ENCODE data around the gene CCDC192. TPM values are rescaled to one million over a fixed set of nuclear protein-coding genes. Genes with fewer than 3 reads are reported as not detected.

CCDC192 gene
- total RNA-seq, 1 experiment from 2014 or later, result 0.52 TPM

- TF ChIP-seq STAT6 (CRISPR knock-in tag; conservative IDR thresholded peaks at IDR 0.05; ENCODE audit: low read depth) (no peak), KAT7 (CRISPR knock-in tag; IDR thresholded peaks at IDR 0.05; ENCODE audit: borderline replicate concordance) (no peak), ZBTB21 (CRISPR knock-in tag; IDR thresholded peaks at IDR 0.05; ENCODE audit: borderline replicate concordance) (no peak), ZNF232 (CRISPR knock-in tag; IDR thresholded peaks at IDR 0.05) (no peak), AR (CRISPR knock-in tag; IDR thresholded peaks at IDR 0.05) (no peak)
Measured at GRCh38 chr5:127975961-127976360, 272.8 kb downstream of the CCDC192 start (continued).

GRCh38 chr5:127976525-127976924, 273.3 kb downstream of the CCDC192 start:
- ChIA-PET CTCF (no interaction called here), POLR2A (no interaction called here)
- DNase-seq (ENCODE audit: low spot score), result no peak
- no peak for ATAC-seq
- no peak overlapping the region for H3K4me3 Mint-ChIP-seq
- H3K4me1 Mint-ChIP-seq, result peaks cover 16% of the 10 kb centered on the region
- no peaks in the 10 kb centered on the region for H3K9me3 Mint-ChIP-seq
- no peak overlapping the region for H3K27ac Mint-ChIP-seq
- no peak for TF ChIP-seq GTF2I (CRISPR knock-in tag; conservative IDR thresholded peaks at IDR 0.05)
- no peak for TF ChIP-seq ZNF263 (CRISPR knock-in tag; IDR thresholded peaks at IDR 0.05; ENCODE audit: low read depth)
- TF ChIP-seq ZNF317 (CRISPR knock-in tag; IDR thresholded peaks at IDR 0.05; ENCODE audit: borderline replicate concordance, low read depth), result no peak
- no peak for TF ChIP-seq JUN (CRISPR knock-in tag; IDR thresholded peaks at IDR 0.05)
- no peak for TF ChIP-seq ZNF423 (CRISPR knock-in tag; IDR thresholded peaks at IDR 0.05)
- no peak for TF ChIP-seq FOXK1 (CRISPR knock-in tag; IDR thresholded peaks at IDR 0.05)
- TF ChIP-seq RELA (CRISPR knock-in tag; IDR thresholded peaks at IDR 0.05; ENCODE audit: borderline replicate concordance), result no peak
- no peak for TF ChIP-seq ZNF532 (CRISPR knock-in tag; IDR thresholded peaks at IDR 0.05; ENCODE audit: borderline replicate concordance)
- TF ChIP-seq ZNF416 (CRISPR knock-in tag; IDR thresholded peaks at IDR 0.05), result no peak
- no peak for TF ChIP-seq ZNF512 (CRISPR knock-in tag; IDR thresholded peaks at IDR 0.05; ENCODE audit: borderline replicate concordance)
- no peak for TF ChIP-seq JAZF1 (CRISPR knock-in tag; IDR thresholded peaks at IDR 0.05)
- TF ChIP-seq ZBTB21 (CRISPR knock-in tag; IDR thresholded peaks at IDR 0.05; ENCODE audit: borderline replicate concordance), result no peak
- peaks cover 2% of the 10 kb centered on the region; the same call in 1 of the 2 replicates for H3K27me3 Mint-ChIP-seq (ENCODE audit: low read depth)
- no peaks in the 10 kb centered on the region for H3K36me3 Mint-ChIP-seq

Data from WTC11 (cell line).